ENCODE measurements around the gene ANKDD1A.

ANKDD1A gene

DNA sequence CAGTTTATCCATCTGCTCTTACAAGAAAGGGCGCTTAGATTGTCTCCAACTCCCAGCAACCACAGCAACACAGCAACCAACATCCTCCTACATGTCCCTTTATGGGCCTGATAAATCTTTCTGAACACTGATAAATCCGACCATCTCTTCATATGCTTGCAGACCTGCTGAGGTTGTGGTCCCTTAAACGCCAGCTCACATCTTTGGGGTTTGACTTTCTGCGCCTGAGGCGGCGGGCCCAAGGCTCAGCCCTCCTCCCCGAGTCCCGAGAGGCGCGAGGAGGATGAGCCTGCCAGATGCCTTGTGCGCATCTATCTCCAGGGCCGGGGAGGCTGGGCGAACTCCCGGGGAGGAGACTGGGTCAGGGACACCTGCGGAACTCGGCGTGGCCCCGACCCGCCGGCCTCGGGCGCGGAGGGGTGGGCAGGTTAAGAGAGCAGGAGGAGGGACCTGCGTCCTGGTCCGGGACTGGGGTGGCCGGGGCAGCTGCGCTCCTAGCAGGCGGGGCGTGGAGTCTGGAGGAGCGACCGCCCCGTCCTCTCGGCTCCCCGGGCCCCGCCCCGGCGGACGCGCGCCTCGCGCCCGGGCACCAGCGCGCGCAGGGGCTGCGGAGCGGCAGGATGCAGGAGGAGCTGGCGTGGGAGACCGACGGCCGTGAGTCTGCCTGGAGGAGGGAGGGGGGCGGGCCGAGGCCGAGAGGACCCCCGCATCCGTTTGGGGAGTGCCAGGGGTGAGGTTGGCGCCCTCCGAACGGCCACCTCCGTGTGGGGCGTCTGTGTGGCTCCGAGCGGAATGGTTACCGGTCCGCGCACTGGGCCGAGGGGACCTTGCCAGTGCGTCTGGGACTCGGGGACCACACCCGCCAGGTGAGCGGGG lies at the start of gene ANKDD1A:
Gene ANKDD1A (plus strand): TSS at position 592 of the 876 bp plus-strand sequence. CDS start 29 bp downstream, at position 621.
- DNase-seq: no peak

DNA sequence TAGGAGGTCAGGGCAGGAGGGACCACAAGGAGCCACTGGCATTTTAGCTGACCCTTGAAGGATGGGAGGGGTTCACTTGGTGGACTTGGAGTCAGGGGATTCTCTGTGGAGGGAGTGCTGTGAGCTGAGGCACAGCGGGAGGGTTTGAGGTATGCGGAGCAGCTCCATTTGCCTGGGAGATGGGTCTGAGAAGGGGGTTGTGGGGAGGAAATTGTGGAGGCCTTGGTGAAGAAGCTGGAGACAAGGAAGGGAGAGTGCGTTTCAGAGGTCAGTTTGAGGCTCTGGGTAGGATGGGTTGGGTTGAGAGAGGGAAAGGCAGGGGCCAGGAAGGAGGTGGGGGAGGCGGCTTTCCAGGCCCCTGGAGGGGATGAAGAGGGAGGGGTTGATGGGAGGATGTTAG lies 49.7 kb upstream of the ANKDD1A start:
- DNase-seq: no peak

DNA sequence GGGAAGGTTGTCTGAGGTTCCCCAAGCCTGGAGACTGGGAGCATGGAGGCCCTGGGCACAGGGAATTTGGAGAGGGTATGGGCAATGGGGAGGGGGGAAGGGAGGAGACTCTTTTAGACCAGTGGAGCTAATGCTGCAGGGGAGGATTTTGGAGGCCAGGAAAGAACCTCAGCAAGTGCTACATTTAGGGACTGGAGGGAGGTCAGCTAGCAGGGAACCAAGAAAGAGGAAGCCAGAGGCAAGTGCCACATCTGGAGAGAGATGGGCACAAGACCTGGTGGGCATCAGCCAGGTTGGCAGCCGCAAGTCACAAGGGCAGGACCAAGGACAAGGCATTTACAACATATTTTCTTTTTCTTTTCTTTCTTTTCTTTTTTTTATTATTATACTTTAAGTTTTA lies 49.3 kb upstream of the ANKDD1A start:
- no peak for DNase-seq

DNA sequence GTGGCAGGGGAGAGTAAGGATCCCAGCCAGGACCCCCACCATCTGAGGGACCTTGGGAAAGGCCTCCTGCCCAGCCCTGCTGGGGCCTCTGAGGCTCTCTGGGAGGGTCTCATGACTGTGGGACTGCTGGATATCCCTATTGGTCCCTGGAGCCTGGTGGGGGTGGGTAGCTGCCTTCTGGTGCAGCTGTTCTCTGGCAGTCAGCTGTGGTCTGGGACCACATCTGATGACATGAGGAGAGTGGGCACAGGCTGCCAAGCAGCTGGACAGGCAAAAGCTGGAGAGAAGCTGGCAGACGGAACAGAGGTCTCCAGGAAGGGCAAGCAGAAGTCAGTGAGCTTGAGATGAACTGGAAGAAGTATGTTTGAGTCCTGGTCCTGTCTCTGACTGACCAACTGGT lies 47.6 kb upstream of the ANKDD1A start:
- no peak for DNase-seq

DNA sequence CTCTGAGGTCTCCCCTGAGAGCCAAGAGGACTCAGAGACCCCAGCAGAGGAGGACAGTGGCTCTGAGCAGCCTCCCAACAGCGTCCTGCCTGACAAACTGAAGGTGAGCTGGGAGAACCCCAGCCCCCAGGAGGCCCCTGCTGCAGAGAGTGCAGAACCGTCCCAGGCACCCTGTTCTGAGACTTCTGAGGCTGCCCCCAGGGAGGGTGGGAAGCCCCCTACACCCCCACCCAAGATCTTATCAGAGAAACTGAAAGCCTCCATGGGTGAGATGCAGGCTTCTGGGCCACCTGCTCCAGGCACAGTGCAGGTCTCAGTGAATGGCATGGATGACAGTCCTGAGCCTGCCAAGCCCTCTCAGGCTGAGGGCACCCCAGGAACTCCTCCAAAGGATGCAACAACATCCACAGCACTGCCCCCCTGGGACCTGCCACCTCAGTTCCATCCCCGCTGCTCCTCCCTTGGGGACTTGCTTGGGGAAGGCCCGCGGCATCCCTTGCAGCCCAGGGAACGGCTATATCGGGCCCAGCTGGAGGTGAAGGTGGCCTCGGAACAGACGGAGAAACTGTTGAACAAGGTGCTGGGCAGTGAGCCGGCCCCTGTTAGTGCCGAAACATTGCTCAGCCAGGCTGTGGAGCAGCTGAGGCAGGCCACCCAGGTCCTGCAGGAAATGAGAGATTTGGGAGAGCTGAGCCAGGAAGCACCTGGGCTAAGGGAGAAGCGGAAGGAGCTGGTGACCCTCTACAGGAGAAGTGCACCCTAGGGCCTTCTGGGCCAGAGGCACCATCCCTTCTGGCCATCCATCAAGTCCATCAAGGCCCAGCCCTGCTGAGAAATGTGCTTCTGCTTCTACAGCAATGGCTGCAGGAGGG lies 46.3 kb upstream of the ANKDD1A start:
- no peak for DNase-seq

DNA sequence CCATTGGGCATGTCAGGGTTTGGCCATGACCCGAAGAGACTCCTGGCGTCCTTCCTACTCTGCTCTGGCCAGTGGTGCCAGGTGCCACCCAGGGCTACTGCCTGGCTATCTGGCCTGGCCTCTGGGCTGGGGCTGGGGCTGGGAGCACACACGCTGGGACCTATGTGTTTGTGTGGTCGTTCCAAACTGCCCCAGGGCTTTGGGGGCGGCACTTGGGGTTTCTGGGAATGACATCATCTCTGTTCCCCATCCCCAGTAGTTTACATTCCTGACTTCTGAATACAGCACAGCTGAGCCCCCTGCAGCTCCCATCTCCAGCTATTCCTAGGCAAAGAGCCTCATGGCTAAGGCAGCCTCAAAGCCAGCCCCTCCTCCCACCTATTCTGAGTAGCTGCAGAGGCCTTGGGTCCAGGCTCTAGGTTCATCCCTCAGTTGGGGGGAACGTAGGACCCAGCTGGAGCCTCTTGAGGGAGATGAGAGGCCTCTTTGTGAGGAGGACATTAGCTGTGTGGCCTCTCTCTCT lies 45.6 kb upstream of the ANKDD1A start:
- no peak for DNase-seq

DNA sequence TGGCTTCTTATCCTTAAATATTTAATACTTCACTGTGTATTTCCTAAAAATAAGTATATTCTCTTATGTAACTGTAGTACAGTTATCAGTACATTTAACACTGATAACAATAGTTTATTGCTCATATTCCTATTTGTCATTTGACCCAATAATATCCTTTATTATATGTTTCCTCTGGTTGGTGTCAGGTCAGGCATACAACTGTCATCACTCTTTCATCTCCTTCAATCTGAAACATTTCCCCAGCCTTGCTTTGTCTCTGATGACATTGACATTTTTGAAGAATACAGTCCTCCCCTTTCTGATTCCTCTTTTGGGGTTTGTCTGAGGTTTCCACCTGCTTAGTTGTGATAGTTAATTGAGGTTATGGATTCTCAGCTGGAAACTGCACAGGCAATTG lies 42.2 kb upstream of the ANKDD1A start:
- no peak for DNase-seq

DNA sequence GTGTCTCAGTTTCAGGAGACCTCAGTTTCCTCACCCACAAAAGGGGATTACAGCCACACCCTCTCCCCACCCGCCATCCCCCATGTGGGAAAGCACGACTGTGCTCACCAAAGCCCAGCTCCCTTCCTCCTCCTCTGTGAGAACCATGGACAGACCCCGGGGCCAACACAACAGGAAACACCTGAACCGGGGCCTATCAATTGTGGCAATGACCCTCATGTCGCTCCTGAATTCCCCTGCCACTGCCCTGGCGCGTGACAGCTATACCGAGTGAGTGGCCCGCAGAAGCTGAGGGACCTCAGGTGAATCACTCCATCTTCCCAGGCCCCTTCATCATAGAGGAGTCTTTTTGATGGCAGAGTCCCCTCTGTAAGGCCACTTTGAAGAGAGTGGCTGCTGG lies 41.3 kb upstream of the ANKDD1A start:
- DNase-seq: no peak

DNA sequence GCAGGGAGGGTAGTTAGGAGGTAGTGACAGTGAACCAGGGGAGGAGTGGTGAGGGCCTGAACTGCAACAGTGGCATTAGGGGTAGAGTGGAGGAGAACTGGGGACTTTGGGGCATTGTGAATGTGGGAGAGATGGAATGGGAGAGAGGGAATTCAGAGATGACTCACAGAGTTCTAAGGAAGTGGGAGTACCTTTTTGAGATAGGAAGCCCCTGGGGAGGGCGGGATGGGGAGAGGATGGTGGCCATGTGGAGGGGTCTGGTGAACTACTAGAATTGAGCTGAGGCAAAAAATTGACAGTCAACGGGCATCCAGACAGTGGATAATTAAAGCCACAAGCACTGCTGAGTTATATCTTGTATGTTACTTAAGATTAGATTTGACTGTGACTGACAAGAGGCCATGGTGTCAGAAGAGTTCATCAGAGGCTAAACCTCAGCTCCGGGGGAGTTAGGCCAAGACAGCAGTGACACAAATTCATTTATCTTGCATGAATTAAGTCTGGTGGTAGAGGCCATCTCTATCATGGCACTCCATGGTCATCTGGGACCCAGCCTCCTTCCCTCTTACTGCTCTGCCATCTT lies 36.0 kb upstream of the ANKDD1A start:
- no peak for DNase-seq

DNA sequence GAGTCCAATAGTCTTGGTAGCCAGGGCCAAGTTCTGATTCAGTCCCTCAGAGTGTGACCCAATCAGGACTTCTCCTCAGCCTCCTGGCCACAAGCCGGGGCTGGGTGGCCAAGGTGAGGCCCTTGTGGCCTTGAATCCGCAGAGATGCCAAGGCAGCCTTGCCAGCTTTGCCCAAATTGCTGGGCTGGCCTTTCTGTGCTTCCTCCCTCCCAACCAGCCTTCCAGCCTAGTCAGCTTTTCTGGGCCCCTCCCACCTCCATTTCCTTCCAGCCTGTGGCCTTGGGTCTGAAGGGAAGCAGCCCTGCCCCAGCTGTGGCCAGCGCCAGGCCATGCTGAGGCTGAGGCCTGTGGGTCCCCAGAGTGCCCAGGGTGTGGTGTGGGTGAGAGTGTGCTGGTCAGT lies 34.3 kb upstream of the ANKDD1A start:
- no peak for DNase-seq

DNA sequence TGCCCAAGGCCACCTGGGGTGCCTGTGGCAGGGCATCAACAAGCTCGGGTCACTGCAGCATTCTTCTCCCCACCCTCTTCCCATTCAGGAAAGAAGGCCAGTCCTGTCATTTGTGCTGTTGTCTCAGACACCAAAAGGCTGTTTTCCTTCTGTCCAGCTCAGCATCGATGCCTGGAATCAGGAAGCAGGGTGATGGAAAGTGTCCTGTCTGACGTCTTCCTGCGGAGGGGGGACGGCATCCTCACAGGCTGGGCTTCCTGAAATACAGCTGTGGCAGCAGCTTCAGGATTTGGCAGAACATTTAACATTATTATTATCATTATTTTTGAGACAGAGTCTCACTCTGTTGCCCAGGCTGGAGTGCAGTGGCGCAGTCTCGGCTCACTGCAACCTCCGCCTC lies 33.0 kb upstream of the ANKDD1A start:
- no peak for DNase-seq

DNA sequence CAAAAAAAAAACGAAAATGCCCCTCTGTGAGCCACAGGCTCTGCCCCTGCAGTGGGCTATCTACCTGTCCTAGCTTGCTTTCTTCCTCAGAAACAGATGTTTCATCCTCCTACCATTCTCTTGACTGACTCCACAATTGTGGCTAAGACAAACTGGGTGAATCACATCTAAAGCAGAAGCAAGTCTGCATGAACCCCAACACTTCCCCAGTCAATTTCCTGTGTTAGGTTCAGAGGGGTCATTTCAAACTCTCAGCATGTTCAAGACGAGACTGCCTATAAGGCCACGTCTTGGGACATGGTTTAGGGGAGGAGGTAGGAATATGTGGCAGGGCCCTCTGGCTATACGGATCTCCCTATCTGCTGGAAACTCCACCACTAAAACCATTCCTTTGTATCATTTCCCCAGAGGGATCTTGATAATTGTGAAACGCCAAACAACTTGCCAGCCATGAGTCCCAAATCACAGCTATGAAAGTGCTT lies 28.6 kb upstream of the ANKDD1A start:
- no peak for DNase-seq

DNA sequence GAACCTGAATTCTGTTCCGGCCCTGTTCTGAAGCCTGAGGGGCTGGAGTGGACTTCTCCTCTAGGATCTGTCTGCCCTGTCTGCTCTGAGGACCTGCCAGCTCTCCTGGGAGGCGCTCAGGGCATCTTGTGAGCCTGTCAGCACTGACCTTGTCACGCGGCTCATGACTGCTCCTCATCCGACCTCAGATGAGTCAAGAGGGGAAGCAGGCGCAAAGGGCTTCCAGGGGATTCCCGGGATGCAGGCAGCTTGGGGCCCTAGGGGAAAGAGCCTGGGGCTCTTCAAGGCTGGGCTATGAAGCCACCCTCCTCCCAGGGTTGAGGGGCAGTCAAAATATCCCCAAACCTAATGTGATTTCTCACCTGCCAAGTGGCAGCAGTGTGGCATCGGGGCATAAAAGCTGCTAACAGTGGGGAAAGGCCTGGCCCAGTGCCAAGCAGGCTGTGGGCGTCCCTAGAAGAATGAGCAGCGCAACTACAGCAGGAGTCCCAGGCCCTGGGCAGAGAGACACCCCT lies 27.6 kb upstream of the ANKDD1A start:
- DNase-seq: no peak

DNA sequence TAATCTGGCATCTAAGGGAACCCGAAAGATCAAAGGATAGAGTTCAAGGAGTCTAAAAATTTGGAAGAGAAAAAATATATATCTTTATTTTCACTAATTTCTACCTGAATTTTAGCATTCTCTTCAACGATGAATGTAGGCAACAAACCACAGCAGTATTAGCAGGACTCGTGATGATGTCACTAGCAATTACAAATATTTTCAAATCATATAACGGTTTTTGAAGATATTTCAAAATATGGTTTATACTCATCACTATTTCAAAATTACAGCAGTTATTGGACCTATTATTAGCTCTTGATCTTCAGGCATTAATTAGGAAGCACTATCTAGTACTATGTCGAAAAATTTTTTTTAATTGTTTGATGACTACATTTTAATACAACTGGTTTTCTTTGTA lies 27.0 kb upstream of the ANKDD1A start:
- no peak for DNase-seq

DNA sequence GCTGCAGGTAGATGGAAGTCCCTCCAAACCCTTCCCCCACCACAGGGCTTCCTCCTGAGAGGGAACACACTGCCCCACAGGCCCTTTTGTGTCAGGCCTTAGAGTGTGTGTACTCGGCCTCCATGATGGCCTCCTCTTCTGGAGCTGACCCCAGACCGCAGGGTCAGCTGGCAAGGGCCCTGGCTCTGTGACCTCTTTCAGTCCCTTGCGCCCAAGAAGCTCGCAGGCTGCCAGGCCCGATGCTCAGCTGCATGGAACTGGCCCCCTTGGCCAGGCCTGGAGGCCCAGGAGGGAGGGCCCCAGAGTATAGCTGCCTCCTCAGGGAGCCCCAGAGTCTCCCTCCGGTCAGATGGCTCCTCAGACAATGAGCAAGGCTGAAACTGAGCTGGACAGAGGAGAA lies 23.4 kb upstream of the ANKDD1A start:
- no peak for DNase-seq

DNA sequence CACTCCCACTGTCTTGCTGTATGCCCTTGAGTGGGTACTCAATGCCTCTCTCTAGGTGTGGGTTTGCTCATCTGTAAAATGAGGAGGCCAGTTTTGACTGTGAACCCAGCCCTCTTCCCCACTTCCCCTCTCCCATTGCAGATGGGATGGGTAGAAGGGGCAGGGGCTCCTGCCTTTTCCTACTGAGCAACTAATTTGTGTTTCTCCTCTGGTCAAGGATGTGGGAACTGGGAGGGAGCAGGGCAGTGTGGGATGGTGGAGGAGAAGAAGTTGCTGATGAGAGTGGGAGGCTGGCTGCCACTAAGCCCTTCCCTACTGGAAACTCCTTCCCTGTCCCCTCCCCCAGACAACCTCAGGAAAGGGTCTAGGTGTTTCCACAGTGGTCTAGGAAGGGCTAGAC lies 20.1 kb upstream of the ANKDD1A start:
- no peak for DNase-seq

DNA sequence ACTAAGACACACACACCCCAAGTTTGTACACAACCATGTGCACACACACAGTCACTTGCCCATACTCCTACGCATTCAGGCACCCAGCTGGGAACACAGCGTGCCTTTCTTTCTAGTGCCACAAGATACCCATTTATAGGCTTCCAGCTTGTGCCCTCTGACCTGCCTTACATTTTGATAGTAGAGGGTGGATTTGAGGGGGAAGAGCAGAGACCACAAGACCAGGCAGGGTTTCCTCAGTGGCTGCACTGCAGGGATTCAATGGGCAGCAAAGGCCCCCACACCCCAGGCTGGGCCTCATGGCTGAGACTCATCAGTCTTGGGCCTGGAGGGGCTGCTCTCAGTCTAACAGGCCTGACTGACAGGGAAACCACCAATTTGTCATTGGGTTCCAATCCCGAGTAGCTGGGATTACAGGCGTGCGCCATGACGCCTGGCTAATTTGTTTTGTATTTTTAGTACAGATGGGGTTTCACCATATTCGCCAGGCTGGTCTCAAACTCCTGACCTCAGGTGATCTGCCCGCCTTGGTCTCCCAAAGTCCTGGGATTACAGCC lies 18.8 kb upstream of the ANKDD1A start:
- DNase-seq: no peak

DNA sequence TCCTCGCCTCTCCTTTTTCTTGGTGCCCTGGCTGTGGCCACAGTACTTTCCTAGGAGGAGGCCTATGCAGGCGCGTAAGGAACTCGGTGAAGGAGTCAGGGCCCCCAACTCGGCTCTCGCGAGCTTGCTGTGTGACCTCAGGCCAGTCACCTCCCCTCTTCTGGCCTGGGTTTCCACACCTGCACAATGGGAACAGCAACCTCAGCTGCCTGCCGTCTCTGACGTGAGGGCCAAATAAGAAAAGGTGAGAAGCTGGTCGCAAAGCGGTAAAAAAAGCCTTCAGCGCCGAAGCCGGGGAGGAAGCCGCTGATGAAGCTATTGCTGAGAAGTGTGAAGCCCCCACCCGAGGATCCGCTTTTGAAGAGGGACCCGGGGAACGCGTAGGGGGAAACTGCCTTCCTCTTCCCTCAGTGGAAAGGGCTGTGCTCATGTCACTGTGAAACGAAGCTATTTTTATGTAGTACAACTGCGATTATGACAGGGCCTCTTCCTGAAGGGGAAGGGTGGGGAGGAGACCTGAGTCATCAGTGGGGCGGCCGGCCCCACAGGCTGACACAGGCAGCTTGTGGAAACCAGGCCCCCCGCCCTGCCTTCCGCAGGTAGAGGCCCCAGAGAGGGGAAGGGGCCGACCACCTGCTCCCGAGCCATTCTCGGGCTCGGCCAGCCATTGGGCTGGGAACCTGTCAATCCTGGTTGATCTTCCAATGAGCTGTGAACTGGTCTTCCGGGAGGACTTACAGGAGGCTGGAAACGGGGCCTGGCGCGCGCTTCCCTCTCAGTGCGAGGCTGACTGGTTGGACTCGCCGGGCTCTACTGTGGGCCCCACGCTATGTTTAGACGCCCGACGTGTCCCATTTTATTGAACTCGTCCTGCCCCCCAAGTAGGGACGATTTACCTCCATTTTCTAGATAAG lies 18.0 kb upstream of the ANKDD1A start:
- no peak for DNase-seq

DNA sequence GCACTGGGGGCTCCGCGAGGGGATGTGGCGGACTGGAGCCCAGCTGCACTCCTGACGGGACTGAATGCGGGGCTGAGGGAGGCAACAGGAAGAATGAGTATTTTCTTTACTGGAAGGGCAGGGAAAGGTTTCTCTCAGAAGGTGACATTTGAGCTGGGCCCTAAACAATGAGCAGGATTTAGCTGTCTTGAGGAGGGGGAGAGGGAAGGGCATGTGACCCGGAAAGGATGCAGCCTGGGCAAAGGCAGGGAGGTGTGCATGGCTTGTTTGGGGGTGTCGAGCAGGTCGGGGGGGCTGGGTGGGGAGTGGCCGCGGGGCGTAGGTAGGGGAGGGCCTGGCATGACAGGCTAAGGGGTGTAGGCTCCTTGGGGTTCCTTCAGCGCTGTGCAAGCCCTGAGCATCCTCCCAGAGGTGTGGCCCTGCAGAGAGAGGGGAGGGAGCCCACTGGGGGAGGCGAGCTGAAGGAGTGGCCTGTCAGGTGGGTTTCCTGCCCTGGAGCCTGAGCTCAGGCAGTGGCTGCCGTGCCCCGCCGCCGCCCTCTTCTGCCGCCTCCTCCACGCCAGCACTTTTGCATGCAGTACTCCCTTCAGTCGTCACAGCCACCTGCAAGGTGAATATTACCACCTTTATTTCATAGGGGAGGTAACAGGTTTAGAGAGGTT lies 17.2 kb upstream of the ANKDD1A start:
- DNase-seq: no peak

DNA sequence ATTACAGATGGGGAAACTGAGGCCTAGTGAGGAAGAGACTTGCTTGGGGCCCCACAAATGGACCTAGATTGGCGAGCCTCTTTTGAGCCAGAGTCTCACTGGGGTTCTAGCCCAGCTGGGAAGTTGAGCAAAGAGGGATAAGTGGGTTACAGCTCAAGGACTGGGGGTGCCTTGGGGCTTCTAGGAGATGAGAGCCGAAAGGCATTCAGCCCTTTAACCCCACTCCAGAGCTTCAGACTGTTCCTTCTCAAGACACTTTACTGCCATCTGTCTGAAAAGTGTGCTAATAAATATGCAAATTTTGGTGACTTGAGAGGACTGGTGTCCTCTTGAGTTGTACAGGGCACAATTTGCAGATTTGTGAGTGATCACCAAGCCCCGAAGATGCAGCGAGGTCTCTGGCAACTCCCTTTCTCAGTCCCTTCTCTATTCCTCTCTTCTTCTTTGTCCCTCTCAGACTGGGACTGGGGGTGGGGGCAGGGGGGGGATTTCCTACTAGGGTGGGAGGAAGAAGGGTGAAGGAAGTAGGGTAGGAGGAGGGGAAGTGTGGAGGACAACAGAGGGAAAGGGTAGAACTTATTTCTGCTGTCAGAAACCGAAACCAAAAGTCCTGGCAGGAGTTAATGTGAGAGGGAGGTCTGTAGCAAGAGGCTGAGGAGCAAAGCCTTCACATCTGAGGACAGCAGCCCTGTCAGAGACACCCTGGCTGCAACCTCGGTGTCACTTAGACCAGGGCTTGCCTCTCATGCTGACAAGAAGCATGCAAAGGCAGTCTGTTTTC lies 16.2 kb upstream of the ANKDD1A start:
- no peak for DNase-seq
